ENCODE results near the gene FADS6.

FADS6 gene

DNA sequence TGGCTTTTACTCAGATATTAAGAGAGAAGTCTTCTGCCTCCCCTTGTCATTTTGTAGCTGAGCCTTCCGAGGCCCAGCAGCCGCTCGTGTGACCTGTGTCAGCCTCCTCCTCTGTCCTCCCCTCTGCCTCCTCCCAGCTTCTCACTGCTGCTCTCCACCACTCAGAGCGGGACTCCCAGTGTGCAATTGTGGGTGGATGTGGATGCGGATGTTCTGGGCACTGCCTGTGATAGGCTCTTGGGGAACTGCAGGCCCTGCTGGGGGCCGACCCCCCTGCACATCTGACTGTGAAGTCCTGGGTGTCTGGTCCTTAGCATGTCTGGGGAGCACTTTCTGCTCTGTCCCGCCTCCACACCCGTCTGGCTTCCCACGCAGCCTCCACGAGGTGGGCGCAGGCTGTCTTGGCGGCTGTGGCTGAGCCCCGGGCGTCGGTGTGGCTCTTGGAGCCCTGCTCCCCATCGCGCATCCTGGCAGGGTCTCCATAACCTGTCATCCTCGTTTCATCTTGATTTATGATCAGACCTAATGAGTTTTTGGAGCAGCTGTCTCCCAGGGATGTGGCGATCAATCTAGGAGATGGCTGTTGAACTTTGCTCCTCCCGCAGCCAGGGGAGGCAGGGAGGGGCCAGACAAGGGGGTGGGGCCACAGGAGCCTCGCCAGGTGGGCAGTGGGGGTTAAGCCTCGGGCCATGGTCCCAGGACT, 61.8 kb downstream of the FADS6 start:
- Histone ChIP-seq H3K4me3 (ENCODE audit: low read depth, low read length) (no peak overlapping the region), H3K27ac (no peak overlapping the region), H3K4me2 (ENCODE audit: low read length) (no peak overlapping the region), H3K79me2 (no peaks in the 10 kb centered on the region), H3K27me3 (ENCODE audit: control insufficient read depth, insufficient read depth, low read length) (no peaks in the 10 kb centered on the region), H3K36me3 (ENCODE audit: control insufficient read depth, insufficient read depth, low read length) (no peaks in the 10 kb centered on the region), H2AFZ (no peak overlapping the region), H3K9ac (no peak overlapping the region), H3K9me3 (ENCODE audit: control insufficient read depth, low read length) (no peaks in the 10 kb centered on the region), H3K4me1 (no peaks in the 10 kb centered on the region)
- TF ChIP-seq, protein P1, sequence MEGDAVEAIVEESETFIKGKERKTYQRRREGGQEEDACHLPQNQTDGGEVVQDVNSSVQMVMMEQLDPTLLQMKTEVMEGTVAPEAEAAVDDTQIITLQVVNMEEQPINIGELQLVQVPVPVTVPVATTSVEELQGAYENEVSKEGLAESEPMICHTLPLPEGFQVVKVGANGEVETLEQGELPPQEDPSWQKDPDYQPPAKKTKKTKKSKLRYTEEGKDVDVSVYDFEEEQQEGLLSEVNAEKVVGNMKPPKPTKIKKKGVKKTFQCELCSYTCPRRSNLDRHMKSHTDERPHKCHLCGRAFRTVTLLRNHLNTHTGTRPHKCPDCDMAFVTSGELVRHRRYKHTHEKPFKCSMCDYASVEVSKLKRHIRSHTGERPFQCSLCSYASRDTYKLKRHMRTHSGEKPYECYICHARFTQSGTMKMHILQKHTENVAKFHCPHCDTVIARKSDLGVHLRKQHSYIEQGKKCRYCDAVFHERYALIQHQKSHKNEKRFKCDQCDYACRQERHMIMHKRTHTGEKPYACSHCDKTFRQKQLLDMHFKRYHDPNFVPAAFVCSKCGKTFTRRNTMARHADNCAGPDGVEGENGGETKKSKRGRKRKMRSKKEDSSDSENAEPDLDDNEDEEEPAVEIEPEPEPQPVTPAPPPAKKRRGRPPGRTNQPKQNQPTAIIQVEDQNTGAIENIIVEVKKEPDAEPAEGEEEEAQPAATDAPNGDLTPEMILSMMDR (IDR thresholded peaks at IDR 0.05), result no peak

DNA sequence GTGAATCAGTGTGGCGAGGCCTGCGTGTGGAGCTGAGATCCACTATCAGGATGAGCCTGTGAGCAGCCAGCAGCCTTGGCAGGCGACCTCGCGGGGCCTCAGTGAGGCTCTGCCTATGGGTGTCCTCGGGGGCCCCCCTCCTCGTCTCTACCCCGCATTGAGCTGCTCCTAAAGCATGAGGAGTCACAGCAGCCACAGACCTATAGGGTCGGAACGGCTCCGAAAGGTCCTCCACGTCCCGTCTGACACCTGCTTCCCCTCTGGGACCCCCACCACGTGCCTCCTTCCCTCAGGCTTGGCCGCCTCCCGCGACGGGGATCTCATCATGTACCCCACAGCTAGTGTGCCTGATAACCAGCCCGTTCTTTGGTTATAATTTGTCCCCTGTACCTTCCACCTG, 62.6 kb downstream of the FADS6 start:
- Histone ChIP-seq H3K36me3 (ENCODE audit: control insufficient read depth, insufficient read depth, low read length) (no peaks in the 10 kb centered on the region), H3K27ac (no peak overlapping the region), H3K4me1 (no peaks in the 10 kb centered on the region), H3K79me2 (no peaks in the 10 kb centered on the region), H3K9ac (no peak overlapping the region), H3K4me2 (ENCODE audit: low read length) (no peak overlapping the region), H3K4me3 (ENCODE audit: low read depth, low read length) (no peak overlapping the region), H2AFZ (no peak overlapping the region), H3K27me3 (ENCODE audit: control insufficient read depth, insufficient read depth, low read length) (no peaks in the 10 kb centered on the region), H3K9me3 (ENCODE audit: control insufficient read depth, low read length) (no peaks in the 10 kb centered on the region)
- TF ChIP-seq, protein P1 (IDR thresholded peaks at IDR 0.05), result no peak

DNA sequence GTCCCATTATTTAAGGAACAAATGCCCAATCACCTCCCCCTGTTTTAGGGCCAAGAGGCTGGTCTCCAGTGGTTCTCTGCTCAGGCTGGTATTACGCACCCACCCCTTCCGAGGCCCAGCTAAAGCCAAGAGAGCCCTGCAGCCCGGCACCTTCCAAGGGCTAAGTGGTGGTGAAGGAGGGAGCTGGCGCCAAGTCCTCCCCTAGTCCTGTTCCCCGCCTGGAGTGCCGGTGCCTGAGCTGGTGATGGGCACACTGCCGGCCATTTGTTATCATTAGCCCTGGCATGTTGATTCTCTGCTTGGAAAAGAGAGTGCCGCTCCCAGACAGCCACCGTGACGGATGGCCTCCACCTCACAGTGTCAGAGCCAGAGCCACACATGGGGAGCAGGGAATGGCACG, 65.6 kb downstream of the FADS6 start:
- Histone ChIP-seq H3K79me2 (no peaks in the 10 kb centered on the region), H3K9ac (no peak overlapping the region), H3K9me3 (ENCODE audit: control insufficient read depth, low read length) (no peaks in the 10 kb centered on the region), H3K36me3 (ENCODE audit: control insufficient read depth, insufficient read depth, low read length) (no peaks in the 10 kb centered on the region), H3K4me2 (ENCODE audit: low read length) (no peak overlapping the region), H3K4me1 (peaks cover 3% of the 10 kb centered on the region), H2AFZ (no peak overlapping the region), H3K27ac (no peak overlapping the region), H3K4me3 (ENCODE audit: low read depth, low read length) (no peak overlapping the region), H3K27me3 (ENCODE audit: control insufficient read depth, insufficient read depth, low read length) (no peaks in the 10 kb centered on the region)
- TF ChIP-seq, protein P1 (IDR thresholded peaks at IDR 0.05), result no peak
